ENCODE results near the gene CCNL2.

DNA sequence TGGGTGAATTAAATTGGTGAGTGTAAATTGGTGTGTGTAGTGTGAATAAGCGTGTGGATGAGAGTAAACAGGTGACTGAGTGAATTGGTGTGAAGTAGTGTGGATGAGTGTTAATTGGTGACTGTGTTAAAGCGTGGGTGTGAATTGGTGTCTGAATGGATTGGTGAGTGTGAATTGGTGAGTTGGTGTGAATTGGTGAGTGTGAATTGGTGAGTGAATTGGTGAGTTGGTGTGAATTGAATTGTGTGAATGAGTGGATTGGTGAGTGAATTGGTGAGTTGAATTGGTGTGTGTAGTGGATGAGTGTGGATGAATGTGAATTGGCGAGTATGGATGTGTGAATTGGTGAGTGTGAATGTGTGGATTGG, 32.5 kb downstream of the CCNL2 start:
- TF ChIP-seq YY1 (IDR thresholded peaks at IDR 0.05; ENCODE audit: insufficient read depth, insufficient read length), result no peak
- no peak for TF ChIP-seq ZNF274 (IDR thresholded peaks at IDR 0.05; ENCODE audit: low read depth, low read length)
